SK-N-SH treated with all-trans-retinoic acid at 6 μM for 48 hours (cell line): ENCODE data around the gene MAST1.

ENCODE experiments used
- ARNTL ChIP-seq: fragments of 450-650 bp; formaldehyde crosslinking; IDR thresholded peaks from 2 replicates; pipeline ENCODE4 v1.5.0; 2020; ENCODE audit warnings: low read depth, mild to moderate bottlenecking, moderate library complexity, borderline replicate concordance
- CSDC2 ChIP-seq: fragments of 250-450 bp; sonication (Bioruptor Pico); IDR thresholded peaks from 2 replicates; pipeline ENCODE4 v1.5.0; 2020; ENCODE audit warnings: mild to moderate bottlenecking, moderate library complexity
- ESRRG ChIP-seq: fragments of 250-450 bp; sonication (Bioruptor Pico); IDR thresholded peaks from 2 replicates; pipeline ENCODE4 v1.6.1; 2021; ENCODE audit warnings: mild to moderate bottlenecking
- ISL1 ChIP-seq: fragments of 250-450 bp; sonication (Bioruptor Pico); IDR thresholded peaks from 2 replicates; pipeline ENCODE4 v2.1.2; 2022; ENCODE audit warnings: mild to moderate bottlenecking, moderate library complexity
- RARB ChIP-seq: fragments of 250-450 bp; sonication (Bioruptor Pico); IDR thresholded peaks from 2 replicates; pipeline ENCODE4 v1.8.0; 2021; ENCODE audit warnings: mild to moderate bottlenecking, moderate library complexity
- SNAI2 ChIP-seq: fragments of 250-450 bp; sonication (Bioruptor Pico); IDR thresholded peaks from 2 replicates; pipeline ENCODE4 v1.5.0; 2020; ENCODE audit warnings: mild to moderate bottlenecking, moderate library complexity
- TCF4 ChIP-seq: fragments of 250-450 bp; sonication (Bioruptor Pico); IDR thresholded peaks from 2 replicates; pipeline ENCODE4 v1.8.0; 2021; ENCODE audit warnings: mild to moderate bottlenecking, moderate library complexity, borderline replicate concordance
- ZC3H10 ChIP-seq: fragments of 250-450 bp; sonication (Bioruptor Pico); IDR thresholded peaks from 2 replicates; pipeline ENCODE4 v1.5.1; 2021; ENCODE audit warnings: mild to moderate bottlenecking, moderate library complexity
- ZFP30 ChIP-seq: fragments of 450-650 bp; formaldehyde crosslinking; IDR thresholded peaks from 2 replicates; pipeline ENCODE4 v1.5.0; 2022; ENCODE audit warnings: mild to moderate bottlenecking, moderate library complexity
- ZNF565 ChIP-seq: fragments of 450-650 bp; formaldehyde crosslinking; conservative IDR thresholded peaks from 2 replicates; pipeline ENCODE4 v1.5.0; 2020; ENCODE audit warnings: low read depth, mild to moderate bottlenecking, moderate library complexity
- ZNF70 ChIP-seq: fragments of 450-650 bp; formaldehyde crosslinking; IDR thresholded peaks from 2 replicates; pipeline ENCODE4 v1.5.0; 2020; ENCODE audit warnings: mild to moderate bottlenecking, moderate library complexity
- TF ChIP-seq, protein P1 (sequence below): fragments of 250-450 bp; sonication (Bioruptor Pico); IDR thresholded peaks from 2 replicates; pipeline ENCODE4 v1.8.0; 2020; ENCODE audit warnings: mild to moderate bottlenecking, moderate library complexity, borderline replicate concordance
- TF ChIP-seq, protein P2 (sequence below): fragments of 250-450 bp; sonication (Bioruptor Pico); IDR thresholded peaks from 2 replicates; pipeline ENCODE4 v1.5.1; 2020; ENCODE audit warnings: low read depth, mild to moderate bottlenecking, moderate library complexity
- TF ChIP-seq, protein P3 (sequence below): fragments of 250-450 bp; sonication (Bioruptor Pico); IDR thresholded peaks from 2 replicates; pipeline ENCODE4 v1.5.0; 2020; ENCODE audit warnings: mild to moderate bottlenecking, moderate library complexity

DNA sequence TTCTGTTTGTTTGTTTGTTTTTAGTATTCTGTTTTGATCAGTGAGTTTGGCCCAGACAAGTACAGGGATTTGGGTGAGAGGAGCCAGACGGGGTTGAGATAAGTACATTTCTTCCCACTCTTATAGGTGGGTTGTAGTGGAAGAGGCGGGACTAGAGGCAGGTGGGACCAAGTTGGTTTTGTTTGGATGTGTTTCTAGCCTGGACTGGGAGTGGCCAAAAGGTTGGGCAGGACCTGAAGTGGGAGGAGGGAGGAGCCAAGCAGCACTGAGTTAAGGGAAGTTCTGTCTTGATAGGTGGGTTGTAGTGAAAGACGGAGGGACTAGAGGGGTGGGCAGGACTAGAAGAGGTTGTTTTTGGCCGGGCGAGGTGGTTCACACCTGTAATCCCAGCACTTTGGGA, 33.9 kb downstream of the MAST1 start:
- TF ChIP-seq SNAI2 (CRISPR knock-in tag), result no peak
- TF ChIP-seq ZNF565 (CRISPR knock-in tag), result no peak
- no peak for TF ChIP-seq ARNTL (CRISPR knock-in tag)
- TF ChIP-seq ZNF70 (CRISPR knock-in tag), result no peak
- TF ChIP-seq RARB (CRISPR knock-in tag), result no peak
- TF ChIP-seq, protein P1, sequence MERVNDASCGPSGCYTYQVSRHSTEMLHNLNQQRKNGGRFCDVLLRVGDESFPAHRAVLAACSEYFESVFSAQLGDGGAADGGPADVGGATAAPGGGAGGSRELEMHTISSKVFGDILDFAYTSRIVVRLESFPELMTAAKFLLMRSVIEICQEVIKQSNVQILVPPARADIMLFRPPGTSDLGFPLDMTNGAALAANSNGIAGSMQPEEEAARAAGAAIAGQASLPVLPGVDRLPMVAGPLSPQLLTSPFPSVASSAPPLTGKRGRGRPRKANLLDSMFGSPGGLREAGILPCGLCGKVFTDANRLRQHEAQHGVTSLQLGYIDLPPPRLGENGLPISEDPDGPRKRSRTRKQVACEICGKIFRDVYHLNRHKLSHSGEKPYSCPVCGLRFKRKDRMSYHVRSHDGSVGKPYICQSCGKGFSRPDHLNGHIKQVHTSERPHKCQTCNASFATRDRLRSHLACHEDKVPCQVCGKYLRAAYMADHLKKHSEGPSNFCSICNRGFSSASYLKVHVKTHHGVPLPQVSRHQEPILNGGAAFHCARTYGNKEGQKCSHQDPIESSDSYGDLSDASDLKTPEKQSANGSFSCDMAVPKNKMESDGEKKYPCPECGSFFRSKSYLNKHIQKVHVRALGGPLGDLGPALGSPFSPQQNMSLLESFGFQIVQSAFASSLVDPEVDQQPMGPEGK (CRISPR knock-in tag), result no peak
- TF ChIP-seq ZC3H10 (CRISPR knock-in tag), result no peak
- TF ChIP-seq ZFP30 (CRISPR knock-in tag), result no peak
- TF ChIP-seq TCF4 (CRISPR knock-in tag), result no peak
- TF ChIP-seq, protein P2, sequence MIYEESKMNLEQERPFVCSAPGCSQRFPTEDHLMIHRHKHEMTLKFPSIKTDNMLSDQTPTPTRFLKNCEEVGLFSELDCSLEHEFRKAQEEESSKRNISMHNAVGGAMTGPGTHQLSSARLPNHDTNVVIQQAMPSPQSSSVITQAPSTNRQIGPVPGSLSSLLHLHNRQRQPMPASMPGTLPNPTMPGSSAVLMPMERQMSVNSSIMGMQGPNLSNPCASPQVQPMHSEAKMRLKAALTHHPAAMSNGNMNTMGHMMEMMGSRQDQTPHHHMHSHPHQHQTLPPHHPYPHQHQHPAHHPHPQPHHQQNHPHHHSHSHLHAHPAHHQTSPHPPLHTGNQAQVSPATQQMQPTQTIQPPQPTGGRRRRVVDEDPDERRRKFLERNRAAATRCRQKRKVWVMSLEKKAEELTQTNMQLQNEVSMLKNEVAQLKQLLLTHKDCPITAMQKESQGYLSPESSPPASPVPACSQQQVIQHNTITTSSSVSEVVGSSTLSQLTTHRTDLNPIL (CRISPR knock-in tag), result no peak
- TF ChIP-seq ISL1, result no peak
- TF ChIP-seq, protein P3, sequence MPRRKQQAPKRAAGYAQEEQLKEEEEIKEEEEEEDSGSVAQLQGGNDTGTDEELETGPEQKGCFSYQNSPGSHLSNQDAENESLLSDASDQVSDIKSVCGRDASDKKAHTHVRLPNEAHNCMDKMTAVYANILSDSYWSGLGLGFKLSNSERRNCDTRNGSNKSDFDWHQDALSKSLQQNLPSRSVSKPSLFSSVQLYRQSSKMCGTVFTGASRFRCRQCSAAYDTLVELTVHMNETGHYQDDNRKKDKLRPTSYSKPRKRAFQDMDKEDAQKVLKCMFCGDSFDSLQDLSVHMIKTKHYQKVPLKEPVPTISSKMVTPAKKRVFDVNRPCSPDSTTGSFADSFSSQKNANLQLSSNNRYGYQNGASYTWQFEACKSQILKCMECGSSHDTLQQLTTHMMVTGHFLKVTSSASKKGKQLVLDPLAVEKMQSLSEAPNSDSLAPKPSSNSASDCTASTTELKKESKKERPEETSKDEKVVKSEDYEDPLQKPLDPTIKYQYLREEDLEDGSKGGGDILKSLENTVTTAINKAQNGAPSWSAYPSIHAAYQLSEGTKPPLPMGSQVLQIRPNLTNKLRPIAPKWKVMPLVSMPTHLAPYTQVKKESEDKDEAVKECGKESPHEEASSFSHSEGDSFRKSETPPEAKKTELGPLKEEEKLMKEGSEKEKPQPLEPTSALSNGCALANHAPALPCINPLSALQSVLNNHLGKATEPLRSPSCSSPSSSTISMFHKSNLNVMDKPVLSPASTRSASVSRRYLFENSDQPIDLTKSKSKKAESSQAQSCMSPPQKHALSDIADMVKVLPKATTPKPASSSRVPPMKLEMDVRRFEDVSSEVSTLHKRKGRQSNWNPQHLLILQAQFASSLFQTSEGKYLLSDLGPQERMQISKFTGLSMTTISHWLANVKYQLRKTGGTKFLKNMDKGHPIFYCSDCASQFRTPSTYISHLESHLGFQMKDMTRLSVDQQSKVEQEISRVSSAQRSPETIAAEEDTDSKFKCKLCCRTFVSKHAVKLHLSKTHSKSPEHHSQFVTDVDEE (CRISPR knock-in tag), result no peak
- no peak for TF ChIP-seq ESRRG (CRISPR knock-in tag)
- TF ChIP-seq CSDC2 (CRISPR knock-in tag), result no peak
